Fibroblast of villous mesenchyme (primary cell): ENCODE results near the gene SORBS1. TPM values are rescaled to one million over a fixed set of nuclear protein-coding genes. Genes with fewer than 3 reads are reported as not detected.

Experiments used
- DNase-seq: peaks from one replicate; pipeline ENCODE4 v3.0.0-alpha.2; 2010; ENCODE audit warnings: low read depth
- H3K4me3 ChIP-seq: 2 replicates; pipeline ENCODE4 v1.5.1; 2011; ENCODE audit warnings: low read depth, mild to moderate bottlenecking, low read length
- total RNA-seq: library from RNA; depleted of rRNA; stranded (reverse); fragments of >200 nt; gene quantifications from 2 replicates; pipeline ENCODE4 v1.2.3, GENCODE V29; 2012
- TF ChIP-seq, protein P1 (sequence below): IDR thresholded peaks from 2 replicates; pipeline ENCODE4 v1.5.1; 2012; ENCODE audit warnings: low read depth, mild to moderate bottlenecking, low read length; ENCODE audit not compliant: insufficient read depth

SORBS1 gene
- total RNA-seq, 1 donor = 8.2 TPM

- TF ChIP-seq, protein P1, sequence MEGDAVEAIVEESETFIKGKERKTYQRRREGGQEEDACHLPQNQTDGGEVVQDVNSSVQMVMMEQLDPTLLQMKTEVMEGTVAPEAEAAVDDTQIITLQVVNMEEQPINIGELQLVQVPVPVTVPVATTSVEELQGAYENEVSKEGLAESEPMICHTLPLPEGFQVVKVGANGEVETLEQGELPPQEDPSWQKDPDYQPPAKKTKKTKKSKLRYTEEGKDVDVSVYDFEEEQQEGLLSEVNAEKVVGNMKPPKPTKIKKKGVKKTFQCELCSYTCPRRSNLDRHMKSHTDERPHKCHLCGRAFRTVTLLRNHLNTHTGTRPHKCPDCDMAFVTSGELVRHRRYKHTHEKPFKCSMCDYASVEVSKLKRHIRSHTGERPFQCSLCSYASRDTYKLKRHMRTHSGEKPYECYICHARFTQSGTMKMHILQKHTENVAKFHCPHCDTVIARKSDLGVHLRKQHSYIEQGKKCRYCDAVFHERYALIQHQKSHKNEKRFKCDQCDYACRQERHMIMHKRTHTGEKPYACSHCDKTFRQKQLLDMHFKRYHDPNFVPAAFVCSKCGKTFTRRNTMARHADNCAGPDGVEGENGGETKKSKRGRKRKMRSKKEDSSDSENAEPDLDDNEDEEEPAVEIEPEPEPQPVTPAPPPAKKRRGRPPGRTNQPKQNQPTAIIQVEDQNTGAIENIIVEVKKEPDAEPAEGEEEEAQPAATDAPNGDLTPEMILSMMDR = no peak
- H3K4me3 ChIP-seq = no peak overlapping the region
- no peak for DNase-seq
Measured at GRCh38 chr10:95332666-95333249, 228.4 kb downstream of the SORBS1 start.

DNA sequence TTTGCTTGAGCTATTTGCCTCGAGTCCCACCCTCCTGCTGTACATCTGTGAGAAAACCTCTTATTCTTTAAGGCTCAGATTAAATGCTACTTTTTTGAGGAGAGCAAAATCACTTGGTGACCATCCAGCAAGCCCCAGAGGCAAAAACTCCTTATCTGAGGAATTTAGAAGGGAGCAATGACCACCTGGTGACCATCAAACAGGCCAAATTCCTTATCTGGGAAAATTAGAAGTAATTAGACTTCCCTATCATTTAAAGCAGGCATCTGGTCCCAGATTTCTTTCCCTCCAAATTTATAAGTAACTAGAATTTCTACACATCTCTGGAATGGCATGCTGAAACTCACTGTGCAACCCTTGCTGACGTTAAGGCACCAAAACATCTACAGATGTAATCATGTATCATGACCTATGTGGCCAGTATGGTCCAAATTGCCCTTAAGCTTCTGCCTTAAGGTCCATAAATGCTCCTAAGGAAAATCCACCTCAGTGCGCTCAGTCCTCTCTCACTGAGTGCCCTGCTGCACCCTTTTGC lies 229.5 kb downstream of the SORBS1 start:
- H3K4me3 ChIP-seq = no peak overlapping the region
- no peak for DNase-seq
- TF ChIP-seq, protein P1 = no peak

GRCh38 chr10:95330966-95331453 lies 230.2 kb downstream of the SORBS1 start:
- DNase-seq = no peak
- H3K4me3 ChIP-seq = no peak overlapping the region
- TF ChIP-seq, protein P1 = no peak

DNA sequence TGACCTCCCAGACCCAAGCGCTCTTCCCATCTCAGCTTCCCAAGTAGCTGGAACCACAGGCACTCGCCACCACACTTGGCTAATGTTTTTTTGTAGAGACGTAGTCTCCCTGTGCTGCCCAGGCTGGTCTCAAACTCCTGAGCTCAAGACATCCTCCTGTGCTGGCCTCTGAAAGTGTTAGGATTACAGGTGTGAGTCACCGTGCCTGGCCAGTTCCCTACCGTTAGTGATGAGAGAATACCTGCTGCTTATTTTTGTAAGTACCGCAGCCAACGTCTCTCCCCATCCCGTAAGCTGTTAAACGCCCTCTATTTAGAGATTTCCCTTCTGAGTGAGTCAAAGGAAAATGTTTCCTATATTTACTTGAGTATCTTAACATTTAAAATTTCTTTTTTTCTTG lies 231.9 kb downstream of the SORBS1 start:
- TF ChIP-seq, protein P1 = no peak
- H3K4me3 ChIP-seq = no peak overlapping the region
- no peak for DNase-seq

DNA sequence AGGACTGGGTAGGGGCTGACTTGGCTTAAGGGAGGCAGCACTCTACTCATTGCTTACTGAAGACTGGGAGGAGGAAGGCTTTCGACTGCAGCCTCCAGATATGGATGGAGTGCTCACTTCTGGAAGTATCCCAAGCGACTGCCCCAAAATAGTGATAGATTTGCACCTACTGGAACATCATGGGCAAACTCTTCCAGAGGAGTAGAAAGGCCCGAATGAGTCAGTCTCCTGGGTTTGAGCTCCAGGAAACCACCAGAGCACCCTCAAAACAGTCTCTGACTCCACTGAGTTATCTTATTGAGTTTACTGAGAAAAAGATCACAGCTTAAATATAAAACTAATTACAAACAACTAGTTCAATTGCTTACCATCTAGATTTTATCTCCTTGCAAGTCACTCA lies 233.2 kb downstream of the SORBS1 start:
- no peak for DNase-seq
- TF ChIP-seq, protein P1 = no peak

DNA sequence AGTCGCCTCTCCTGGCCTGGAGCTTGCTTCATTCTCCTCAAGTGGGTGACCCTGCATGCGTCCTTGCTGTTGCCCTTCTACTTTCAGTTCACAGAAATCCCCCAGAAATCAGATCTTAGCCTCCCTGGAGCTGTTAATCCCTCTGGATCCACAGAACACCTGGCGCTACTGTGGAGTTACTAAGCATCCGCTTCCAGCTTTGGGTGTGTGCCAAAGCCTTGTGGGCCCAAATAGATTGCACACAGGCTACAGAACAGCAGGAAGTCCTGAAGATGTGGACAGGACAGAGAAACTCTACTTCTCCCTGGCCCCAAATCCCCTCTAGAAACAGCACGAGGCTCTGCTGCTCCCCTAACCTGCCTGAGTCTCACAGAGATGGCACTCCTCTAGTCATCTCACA lies 233.8 kb downstream of the SORBS1 start:
- H3K4me3 ChIP-seq = no peak overlapping the region
- TF ChIP-seq, protein P1 = no peak
- DNase-seq = peak; percentile 89

More for the DNA sequence above, 233.2 kb downstream of the SORBS1 start:
- no peak overlapping the region for H3K4me3 ChIP-seq

DNA sequence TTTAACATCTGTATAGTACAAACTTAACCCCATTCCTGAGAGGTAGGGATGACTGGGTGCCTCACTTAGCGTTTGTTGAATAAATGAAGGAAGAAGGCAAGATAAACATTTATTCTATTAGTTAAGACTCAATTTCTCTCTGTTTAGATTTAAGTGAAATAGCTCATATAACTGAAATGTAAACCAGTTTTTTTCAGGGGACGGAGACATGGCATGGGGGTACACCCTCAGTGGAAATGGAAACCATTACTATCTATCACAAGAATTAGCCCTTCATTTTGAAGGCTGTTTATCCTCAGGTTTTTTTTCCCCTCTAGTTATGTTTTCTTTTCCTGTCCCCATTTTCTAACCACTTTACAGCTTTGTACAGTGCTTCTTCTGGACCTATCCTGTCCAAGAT lies 234.8 kb downstream of the SORBS1 start:
- no peak for DNase-seq
- TF ChIP-seq, protein P1 = no peak

More for the DNA sequence above, 234.8 kb downstream of the SORBS1 start:
- no peak overlapping the region for H3K4me3 ChIP-seq
